A549 (cell line): ENCODE measurements around the gene DNAJC8. TPM values are rescaled to one million over a fixed set of nuclear protein-coding genes. Genes with fewer than 3 reads are reported as not detected.

Source experiments
- ATAC-seq, 2 experiments: fragments of 200-7000 bp in 1 of 2; fragments of >200 bp in 1 of 2; cut with Nextera tagmentation in 1 of 2; cut with Tn5 transposase in 1 of 2; 3 replicates each; pipeline versions ENCODE4 v1.8.0 to v1.9.1; 2018 to 2020; ENCODE audit warnings: mild to moderate bottlenecking in 1 of 2, moderate library complexity in 1 of 2
- CTCF ChIA-PET: fragments of 300-600 bp; sonication (Branson Sonifier 250); formaldehyde crosslinking; extraction: SDS; loops from one replicate; lab custom pipeline; 2021; ENCODE audit warnings: antibody characterized with exemption, inconsistent platforms; lab: Yijun Ruan, JAX
- POLR2A ChIA-PET: fragments of 350-600 bp; formaldehyde crosslinking; extraction: SDS; loops from one replicate; lab custom pipeline; 2021; ENCODE audit warnings: antibody characterized with exemption, inconsistent platforms; lab: Yijun Ruan, JAX
- DNase-seq, 2 experiments: peaks; one replicate each; pipeline versions ENCODE4 v3.0.0 to v3.0.0-alpha.2; 2011 to 2016; ENCODE audit warnings: low read depth in 1 of 2, low spot score in 1 of 2
- FAIRE-seq: peaks from 2 replicates; lab custom pipeline; 2011; peaks lifted over from hg19 to GRCh38; lab: Jason Lieb, UNC
- H3K27ac ChIP-seq, 2 experiments: fragments of >200 bp; sonication (Bioruptor Twin); formaldehyde crosslinking; 3 replicates each; pipeline ENCODE4 v1.5.1; 2016 to 2017
- H3K4me1 ChIP-seq: fragments of >200 bp; sonication (Bioruptor Twin); formaldehyde crosslinking; 3 replicates; pipeline ENCODE4 v1.6.1; 2016
- H3K4me2 ChIP-seq: fragments of >200 bp; sonication (Bioruptor Twin); formaldehyde crosslinking; 3 replicates; pipeline ENCODE4 v1.6.1; 2016
- H3K4me3 ChIP-seq: fragments of >200 bp; sonication (Bioruptor Twin); formaldehyde crosslinking; 3 replicates; pipeline ENCODE4 v1.5.1; 2016
- H3K9me3 ChIP-seq: fragments of >200 bp; sonication (Bioruptor Twin); formaldehyde crosslinking; 3 replicates; pipeline ENCODE4 v1.6.1; 2016
- BCL3 ChIP-seq: fragments of >200 bp; sonication (Bioruptor Twin); formaldehyde crosslinking; IDR thresholded peaks from 3 replicates; pipeline ENCODE4 v1.6.1; 2016
- CBX8 ChIP-seq: fragments of 200-600 bp; sonication (generic); IDR thresholded peaks from 2 replicates; pipeline ENCODE4 v1.6.1; 2016
- CEBPB ChIP-seq, 2 experiments: fragments of >200 bp in 1 of 2; sonication (Bioruptor Twin) in 1 of 2; formaldehyde crosslinking in 1 of 2; IDR thresholded peaks; 2 replicates each; pipeline ENCODE4 v1.6.1; 2012 to 2016
- CHD4 ChIP-seq: fragments of 200-600 bp; sonication (generic); IDR thresholded peaks from 2 replicates; pipeline ENCODE4 v1.6.1; 2016; ENCODE audit warnings: antibody characterized with exemption, mild to moderate bottlenecking, borderline replicate concordance
- EHF ChIP-seq: fragments of 250-450 bp; sonication (Bioruptor Pico); IDR thresholded peaks from 2 replicates; pipeline ENCODE4 v1.5.0; 2020; ENCODE audit warnings: mild to moderate bottlenecking
- EP300 ChIP-seq, 2 experiments: fragments of >200 bp; sonication (Bioruptor Twin); formaldehyde crosslinking; IDR thresholded peaks; 2 replicates in 1 of 2; 3 replicates in 1 of 2; pipeline ENCODE4 v1.6.1; 2016 to 2017
- FOSL2 ChIP-seq, 2 experiments: fragments of 450-650 bp in 1 of 2; fragments of >200 bp in 1 of 2; sonication (Bioruptor Twin) in 1 of 2; formaldehyde crosslinking; IDR thresholded peaks; 2 replicates each; pipeline versions ENCODE4 v1.5.0 to v1.6.1; 2016 to 2020; ENCODE audit warnings: mild to moderate bottlenecking in 1 of 2, moderate library complexity in 1 of 2
- FOXS1 ChIP-seq: fragments of 250-450 bp; sonication (Bioruptor Pico); IDR thresholded peaks from 2 replicates; pipeline ENCODE4 v1.5.0; 2020; ENCODE audit warnings: mild to moderate bottlenecking, moderate library complexity
- HDAC2 ChIP-seq: fragments of 200-600 bp; sonication (generic); IDR thresholded peaks from 2 replicates; pipeline ENCODE4 v1.6.1; 2016
- HMGXB4 ChIP-seq: fragments of 250-450 bp; sonication (Bioruptor Pico); IDR thresholded peaks from 2 replicates; pipeline ENCODE4 v1.5.0; 2021; ENCODE audit warnings: mild to moderate bottlenecking, moderate library complexity, borderline replicate concordance
- HOXA7 ChIP-seq: fragments of 250-450 bp; sonication (Bioruptor Pico); IDR thresholded peaks from 2 replicates; pipeline ENCODE4 v1.5.0; 2020; ENCODE audit warnings: mild to moderate bottlenecking, moderate library complexity
- JUN ChIP-seq, 2 experiments: fragments of >200 bp; sonication (Bioruptor Twin); formaldehyde crosslinking; IDR thresholded peaks; 2 replicates in 1 of 2; 3 replicates in 1 of 2; pipeline ENCODE4 v1.6.1; 2016 to 2017
- MAX ChIP-seq: IDR thresholded peaks from 2 replicates; pipeline ENCODE4 v1.6.1; 2012
- NFE2L2 ChIP-seq: fragments of 150-350 bp; conservative IDR thresholded peaks from 2 replicates; pipeline ENCODE4 v1.6.1; 2014; ENCODE audit warnings: low read length
- NPAS2 ChIP-seq: fragments of 250-450 bp; sonication (Bioruptor Pico); IDR thresholded peaks from 2 replicates; pipeline ENCODE4 v1.8.0; 2022; ENCODE audit warnings: mild to moderate bottlenecking, moderate library complexity, borderline replicate concordance
- POLR2A ChIP-seq: IDR thresholded peaks from 2 replicates; pipeline ENCODE4 v1.6.1; 2012; ENCODE audit warnings: mild to moderate bottlenecking, low read length
- RAD21 ChIP-seq, 2 experiments: fragments of >200 bp in 1 of 2; sonication (Bioruptor Twin) in 1 of 2; formaldehyde crosslinking in 1 of 2; IDR thresholded peaks in 1 of 2; conservative IDR thresholded peaks in 1 of 2; 2 replicates in 1 of 2; 3 replicates in 1 of 2; pipeline ENCODE4 v1.6.1; 2012 to 2018; ENCODE audit warnings: inconsistent platforms in 1 of 2
- RCOR1 ChIP-seq: fragments of 150-350 bp; IDR thresholded peaks from 2 replicates; pipeline ENCODE4 v1.6.1; 2014; ENCODE audit warnings: antibody characterized with exemption, low read length, low read depth
- RFX5 ChIP-seq: fragments of 450-650 bp; IDR thresholded peaks from 2 replicates; pipeline ENCODE4 v1.7.1; 2014; ENCODE audit warnings: antibody characterized with exemption, mild to moderate bottlenecking, moderate library complexity
- RNF2 ChIP-seq: fragments of 200-600 bp; sonication (generic); IDR thresholded peaks from 2 replicates; pipeline ENCODE4 v1.6.1; 2016; ENCODE audit warnings: low read depth, mild to moderate bottlenecking, antibody characterized with exemption, moderate library complexity, borderline replicate concordance
- SMC3 ChIP-seq: fragments of >200 bp; sonication (Bioruptor Twin); formaldehyde crosslinking; IDR thresholded peaks from 3 replicates; pipeline ENCODE4 v1.6.1; 2018; ENCODE audit warnings: inconsistent platforms
- WGBS: methylation state at CpG from one replicate; pipeline ENCODE4 v1.1.6; 2017; ENCODE audit errors: missing lambda C conversion rate; 5-methylcytosine and 5-hydroxymethylcytosine counted together
- polyA plus RNA-seq, 4 experiments: library from polyadenylated mRNA; depleted of rRNA in 3 of 4; stranded (reverse); fragments of >200 nt; fragmentation: RNase III in 1 of 4; extraction: RNeasy Plus Mini Kit Qiagen cat#74134 plus additional on column Dnase treatment in 1 of 4; gene quantifications; 2 replicates in 3 of 4; 3 replicates in 1 of 4; pipeline ENCODE4 v1.2.3, GENCODE V29; 2011 to 2017
- TF ChIP-seq, protein P1 (sequence below): fragments of >200 bp; sonication (Bioruptor Twin); formaldehyde crosslinking; IDR thresholded peaks from 2 replicates; pipeline ENCODE4 v1.6.1; 2016
- TF ChIP-seq, protein P2 (sequence below): IDR thresholded peaks from 2 replicates; pipeline ENCODE4 v1.6.1; 2012

DNAJC8 gene
- polyA plus RNA-seq, 2 of the 4 experiments (the other 2 are of a cell fraction), result 87.3 to 93.7 TPM

GRCh38 chr1:28265577-28265976, 32.7 kb upstream of the DNAJC8 start:
- Histone ChIP-seq H3K4me3 (no peak overlapping the region), H3K4me2 (no peak overlapping the region), H3K27ac (no peak overlapping the region), H3K4me1 (peaks cover 54% of the 10 kb centered on the region), H3K9me3 (no peaks in the 10 kb centered on the region)
- ATAC-seq, result no peak
- ChIA-PET POLR2A (interaction anchor here (1.2 kb wide), 1 partner anchor 16 kb away, joined by 4 read pairs; no protein-coding TSS in a partner anchor), CTCF (interaction anchor here (1.7 kb wide), 1 partner anchor 17 kb away, joined by 4 read pairs; no protein-coding TSS in a partner anchor)
- DNase-seq, result no peak
- 76% methylated on average over 7 of the region's 8 CpGs for WGBS
- FAIRE-seq, result no peak
- no peak for TF ChIP-seq POLR2A
- TF ChIP-seq, protein P1, sequence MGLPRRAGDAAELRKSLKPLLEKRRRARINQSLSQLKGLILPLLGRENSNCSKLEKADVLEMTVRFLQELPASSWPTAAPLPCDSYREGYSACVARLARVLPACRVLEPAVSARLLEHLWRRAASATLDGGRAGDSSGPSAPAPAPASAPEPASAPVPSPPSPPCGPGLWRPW, result no peak
- no peak for TF ChIP-seq EHF
- no peak for TF ChIP-seq FOSL2 (IDR thresholded peaks at IDR 0.05)
- TF ChIP-seq FOSL2 (CRISPR knock-in tag; IDR thresholded peaks at IDR 0.05), result no peak
- TF ChIP-seq CHD4, result no peak
- no peak for TF ChIP-seq RFX5
- TF ChIP-seq SMC3, result no peak
- TF ChIP-seq HMGXB4 (CRISPR knock-in tag), result no peak
- TF ChIP-seq NPAS2 (CRISPR knock-in tag), result no peak
- no peak for TF ChIP-seq CBX8
- no peak for TF ChIP-seq BCL3
- TF ChIP-seq HDAC2, result no peak
- TF ChIP-seq EP300 (IDR thresholded peaks at IDR 0.05), result no peak
- TF ChIP-seq FOXS1, result no peak
- no peak for TF ChIP-seq HOXA7 (CRISPR knock-in tag)
- no peak for TF ChIP-seq CEBPB (IDR thresholded peaks at IDR 0.05)
- no peak for TF ChIP-seq NFE2L2
- no peak for TF ChIP-seq MAX
- TF ChIP-seq, all 56 proteins: peak for 0

DNA sequence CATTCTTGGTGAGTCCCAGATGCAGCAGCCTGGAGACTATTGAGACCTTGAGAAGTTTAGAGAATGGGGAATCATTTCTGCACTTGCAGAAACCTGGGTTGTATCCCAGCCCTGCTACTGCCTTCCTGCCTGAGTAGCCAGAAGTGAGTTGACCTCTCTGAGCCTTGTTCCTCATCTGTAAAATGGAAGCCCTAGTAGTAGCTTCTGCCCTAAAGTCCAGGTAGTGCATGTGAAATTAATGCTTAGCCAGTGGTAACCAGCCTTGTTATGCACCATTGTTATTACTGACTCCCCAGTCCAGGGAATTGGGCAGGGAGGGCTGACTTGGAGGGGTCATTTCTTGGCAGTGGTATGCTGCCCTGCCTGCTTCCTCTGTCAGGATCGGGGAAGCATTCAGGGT, 32.1 kb upstream of the DNAJC8 start:
- POLR2A ChIA-PET, result no interaction called here

More for the DNA sequence above, 32.1 kb upstream of the DNAJC8 start:
- H3K4me1 ChIP-seq, result peaks cover 54% of the 10 kb centered on the region
- 100% methylated on average over 1 of the region's 1 CpG for WGBS
- no peak overlapping the region for H3K4me3 ChIP-seq
- TF ChIP-seq JUN (IDR thresholded peaks at IDR 0.05) (no peak), RAD21 (conservative IDR thresholded peaks at IDR 0.05 in 1 of 2, IDR thresholded peaks at IDR 0.05 in 1 of 2) (no peak), RNF2 (no peak), RCOR1 (no peak)
- TF ChIP-seq, protein P2, sequence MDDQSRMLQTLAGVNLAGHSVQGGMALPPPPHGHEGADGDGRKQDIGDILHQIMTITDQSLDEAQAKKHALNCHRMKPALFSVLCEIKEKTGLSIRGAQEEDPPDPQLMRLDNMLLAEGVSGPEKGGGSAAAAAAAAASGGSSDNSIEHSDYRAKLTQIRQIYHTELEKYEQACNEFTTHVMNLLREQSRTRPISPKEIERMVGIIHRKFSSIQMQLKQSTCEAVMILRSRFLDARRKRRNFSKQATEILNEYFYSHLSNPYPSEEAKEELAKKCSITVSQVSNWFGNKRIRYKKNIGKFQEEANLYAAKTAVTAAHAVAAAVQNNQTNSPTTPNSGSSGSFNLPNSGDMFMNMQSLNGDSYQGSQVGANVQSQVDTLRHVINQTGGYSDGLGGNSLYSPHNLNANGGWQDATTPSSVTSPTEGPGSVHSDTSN, result no peak
- TF ChIP-seq, all 56 proteins: peak for 0
- no peak overlapping the region for H3K27ac ChIP-seq
- ATAC-seq (no peak), FAIRE-seq (no peak), DNase-seq (no peak)
- H3K9me3 ChIP-seq, result no peaks in the 10 kb centered on the region
- H3K4me2 ChIP-seq, result peak overlapping the region; percentile 19; the same call in 1 of the 3 replicates
- CTCF ChIA-PET, result interaction anchor here (1.2 to 1.7 kb wide), 2 partner anchors 16 to 95 kb away, joined by 3 to 4 read pairs; no protein-coding TSS in a partner anchor
